ENCODE data around the gene PRKCB. TPM values are rescaled to one million over a fixed set of nuclear protein-coding genes. Genes with fewer than 3 reads are reported as not detected.
A peak's percentile ranks its signal among the peaks of the same experiment; 100 is the strongest.

PRKCB gene
- polyA plus RNA-seq, 1 donor (not counting 4 experiments of a cell fraction or from before 2014, with no cell fraction given) = 0.18 TPM

GRCh38 chr16:23802776-23803175 is 33.0 kb upstream of the PRKCB start:
- Histone ChIP-seq H3K9me1 (ENCODE audit: control insufficient read depth, extremely low read depth, insufficient read depth, low read length) (no peaks in the 10 kb centered on the region), H2AFZ (ENCODE audit: control insufficient read depth, low read length) (no peak overlapping the region), H3K9ac (ENCODE audit: control insufficient read depth, extremely low read depth, insufficient read depth, low read length) (no peak overlapping the region), H3K9me3 (ENCODE audit: control insufficient read depth, low read depth, low read length) (no peaks in the 10 kb centered on the region), H3K4me1 (ENCODE audit: control insufficient read depth, extremely low read depth, insufficient read depth, low read length) (no peaks in the 10 kb centered on the region), H3K27ac (ENCODE audit: control insufficient read depth, insufficient read depth, low read length) (no peak overlapping the region), H3K4me3 (ENCODE audit: control insufficient read depth in 2 of 3, extremely low read depth in 1 of 3, insufficient read depth in 2 of 3, low read depth in 1 of 3, low read length in 3 of 3) (no peak overlapping the region), H4K20me1 (ENCODE audit: control insufficient read depth, extremely low read depth, insufficient read depth, low read length) (no peaks in the 10 kb centered on the region), H3K4me2 (ENCODE audit: control insufficient read depth, extremely low read depth, insufficient read depth, low read depth, low read length) (no peak overlapping the region), H3K27me3 (ENCODE audit: control insufficient read depth, extremely low read depth, insufficient read depth, low read length) (no peaks in the 10 kb centered on the region), H3K79me2 (ENCODE audit: control insufficient read depth, insufficient read depth, low read length) (no peaks in the 10 kb centered on the region), H3K36me3 (ENCODE audit: control insufficient read depth in 2 of 2, extremely low read depth in 1 of 2, insufficient read depth in 2 of 2, low read length in 2 of 2) (no peaks in the 10 kb centered on the region)
- TF ChIP-seq CTCF (optimal IDR thresholded peaks at IDR 0.05 in 1 of 3, IDR thresholded peaks at IDR 0.05 in 1 of 3, conservative IDR thresholded peaks at IDR 0.05 in 1 of 3; ENCODE audit: extremely low read depth in 1 of 3, insufficient read depth in 2 of 3, low read length in 3 of 3) = no peak
- TF ChIP-seq EZH2 (IDR thresholded peaks at IDR 0.05; ENCODE audit: low read length) = no peak
- dilution Hi-C loops (cut with MboI; ENCODE audit: extremely low pct_ligation_motif_present, low sequenced_read_pairs) = no loop called here
- FAIRE-seq (no peak), DNase-seq (ENCODE audit: low read depth, low spot score) (no peak)

- Histone ChIP-seq H3K27me3 (ENCODE audit: control insufficient read depth, extremely low read depth, insufficient read depth, low read length) (no peaks in the 10 kb centered on the region), H3K9me3 (ENCODE audit: control insufficient read depth, low read depth, low read length) (no peaks in the 10 kb centered on the region), H3K9ac (ENCODE audit: control insufficient read depth, extremely low read depth, insufficient read depth, low read length) (no peak overlapping the region), H3K27ac (ENCODE audit: control insufficient read depth, insufficient read depth, low read length) (no peak overlapping the region), H2AFZ (ENCODE audit: control insufficient read depth, low read length) (peak overlapping the region; percentile 62), H3K9me1 (ENCODE audit: control insufficient read depth, extremely low read depth, insufficient read depth, low read length) (no peaks in the 10 kb centered on the region), H4K20me1 (ENCODE audit: control insufficient read depth, extremely low read depth, insufficient read depth, low read length) (no peaks in the 10 kb centered on the region), H3K4me1 (ENCODE audit: control insufficient read depth, extremely low read depth, insufficient read depth, low read length) (no peaks in the 10 kb centered on the region), H3K36me3 (ENCODE audit: control insufficient read depth in 2 of 2, extremely low read depth in 1 of 2, insufficient read depth in 2 of 2, low read length in 2 of 2) (no peaks in the 10 kb centered on the region), H3K4me2 (ENCODE audit: control insufficient read depth, extremely low read depth, insufficient read depth, low read depth, low read length) (no peak overlapping the region), H3K79me2 (ENCODE audit: control insufficient read depth, insufficient read depth, low read length) (no peaks in the 10 kb centered on the region), H3K4me3 (ENCODE audit: control insufficient read depth in 2 of 3, extremely low read depth in 1 of 3, insufficient read depth in 2 of 3, low read depth in 1 of 3, low read length in 3 of 3) (no peak overlapping the region)
- no peak for DNase-seq (ENCODE audit: low read depth, low spot score)
- peak; percentile 52 for FAIRE-seq
- dilution Hi-C loops (cut with MboI; ENCODE audit: extremely low pct_ligation_motif_present, low sequenced_read_pairs) = no loop called here
- TF ChIP-seq EZH2 (IDR thresholded peaks at IDR 0.05; ENCODE audit: low read length) (no peak), CTCF (optimal IDR thresholded peaks at IDR 0.05 in 1 of 3, IDR thresholded peaks at IDR 0.05 in 1 of 3, conservative IDR thresholded peaks at IDR 0.05 in 1 of 3; ENCODE audit: extremely low read depth in 1 of 3, insufficient read depth in 2 of 3, low read length in 3 of 3) (peak; percentile 77 to 93 (median 81))
Measured at GRCh38 chr16:23803591-23804123, 32.1 kb upstream of the PRKCB start.

Data from keratinocyte (primary cell).